NCI-H128 (cell line): ENCODE results near the gene MAGEA11.
"Not testable (repeated sequence)": the region's sequence is repeated elsewhere in the genome, so short reads cannot be mapped to it uniquely, and the experiment has no call there.

Experiments used
- DNase-seq: peaks from one replicate; lab custom pipeline; 2025; ENCODE audit not compliant: unreplicated experiment; lab: John Stamatoyannopoulos, UW

MAGEA11 gene

DNA sequence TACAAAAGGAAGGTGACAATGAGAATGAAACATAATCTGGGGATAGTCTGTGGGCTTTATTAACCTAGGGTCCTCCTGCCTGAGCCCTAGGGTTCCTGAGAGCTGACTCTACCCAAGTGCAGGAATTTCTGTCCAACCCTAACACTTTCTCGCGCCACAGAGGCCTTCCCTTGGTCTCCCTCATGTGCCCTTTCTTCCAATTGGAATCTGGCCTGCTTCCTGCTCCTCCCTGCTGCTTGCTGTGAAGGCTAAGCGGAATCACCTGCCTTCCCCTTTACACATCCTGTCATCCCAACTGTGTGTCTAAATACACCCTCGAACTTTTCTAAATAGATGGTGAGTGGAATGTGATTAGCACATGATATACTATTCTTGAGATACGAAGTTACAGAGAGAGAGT, 5.9 kb downstream of the MAGEA11 start:
- DNase-seq: no peak

DNA sequence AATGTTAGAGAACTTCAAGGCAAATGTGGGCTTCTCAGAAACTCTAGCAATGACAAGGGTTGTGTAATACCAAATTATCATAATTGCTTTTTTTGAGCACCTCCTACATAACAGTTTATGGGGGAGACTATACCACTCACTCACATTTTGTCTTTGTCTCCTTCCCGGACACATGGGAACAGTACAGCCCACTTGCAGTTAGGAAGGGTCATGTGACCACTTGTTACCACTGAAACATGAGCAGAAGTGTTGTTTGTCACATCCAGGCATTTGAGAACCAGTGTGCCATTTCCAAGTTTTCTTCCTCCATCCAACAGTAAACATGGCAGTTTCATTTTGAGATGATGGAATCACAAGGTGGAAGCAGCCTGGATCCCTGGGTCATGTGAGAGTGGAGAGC, 6.9 kb downstream of the MAGEA11 start:
- no peak for DNase-seq

DNA sequence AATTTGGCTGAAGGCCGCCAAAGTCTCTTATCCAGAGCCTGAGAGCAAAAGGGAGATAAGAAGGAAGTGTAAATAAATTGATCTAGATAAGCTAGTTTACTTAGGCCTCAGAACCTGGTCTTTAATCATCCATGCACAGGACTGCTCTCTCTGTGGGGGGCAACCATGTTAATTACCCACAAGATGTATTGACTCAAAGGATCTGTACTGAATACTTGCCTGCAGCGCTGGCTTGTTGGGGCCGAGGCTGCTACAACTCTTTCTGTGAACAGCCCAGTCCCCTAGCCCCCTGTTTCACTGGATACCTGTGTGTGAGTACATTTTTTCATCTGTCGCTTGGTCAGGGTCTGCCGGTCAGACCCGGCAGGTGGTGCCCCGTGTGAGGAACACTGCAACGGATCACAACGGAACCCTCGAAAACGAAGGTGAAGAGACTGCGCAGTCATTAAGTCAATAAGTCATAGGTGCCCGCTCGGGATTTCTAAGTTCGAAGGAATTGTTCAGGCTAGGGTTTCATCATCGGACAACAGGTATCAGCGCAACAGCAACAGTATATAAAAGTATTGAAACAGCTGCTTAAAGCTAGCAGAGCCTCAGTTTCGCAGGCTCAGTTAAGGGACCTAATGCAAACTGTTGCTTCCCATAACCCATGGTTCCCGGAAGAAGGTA, 8.3 kb downstream of the MAGEA11 start:
- DNase-seq: no peak

DNA sequence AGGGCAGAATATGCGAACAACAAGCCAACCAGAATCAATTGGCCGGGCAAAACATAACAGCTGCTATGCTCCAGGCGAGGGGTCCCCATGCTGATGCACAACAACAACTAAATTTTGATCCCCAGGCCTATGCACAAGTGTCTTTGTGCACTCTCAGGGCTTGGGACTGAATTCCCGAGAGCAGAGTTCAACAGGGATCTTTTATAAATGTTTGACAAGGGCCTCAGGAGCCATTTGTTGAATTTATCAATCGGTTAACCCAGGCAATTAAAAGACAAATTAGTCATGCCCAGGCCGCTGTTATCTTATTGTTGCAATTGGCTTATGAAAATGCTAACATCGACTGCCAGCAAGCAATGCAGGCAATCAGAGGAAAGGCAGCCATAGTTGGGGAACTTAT, 9.4 kb downstream of the MAGEA11 start:
- not testable (repeated sequence) for DNase-seq

DNA sequence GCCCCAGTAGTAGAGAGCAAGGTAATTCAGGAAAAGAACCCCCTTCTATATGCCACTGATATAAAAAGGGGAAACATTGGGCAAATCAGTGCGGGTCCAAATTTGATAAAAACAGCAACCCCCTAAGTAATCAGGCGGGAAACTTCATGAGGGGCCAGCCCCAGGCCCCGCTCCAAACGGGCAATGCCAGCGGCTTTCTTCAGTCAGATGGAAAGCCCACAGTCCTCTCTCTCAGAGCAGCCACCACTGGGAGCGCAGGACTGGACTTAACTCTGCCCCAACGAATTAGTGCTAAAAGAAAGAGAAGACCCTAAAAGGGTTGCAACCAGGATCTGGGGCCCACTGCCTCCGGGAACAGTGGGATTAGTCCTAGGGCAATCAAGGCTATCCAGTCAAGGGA, 9.9 kb downstream of the MAGEA11 start:
- DNase-seq: no peak

DNA sequence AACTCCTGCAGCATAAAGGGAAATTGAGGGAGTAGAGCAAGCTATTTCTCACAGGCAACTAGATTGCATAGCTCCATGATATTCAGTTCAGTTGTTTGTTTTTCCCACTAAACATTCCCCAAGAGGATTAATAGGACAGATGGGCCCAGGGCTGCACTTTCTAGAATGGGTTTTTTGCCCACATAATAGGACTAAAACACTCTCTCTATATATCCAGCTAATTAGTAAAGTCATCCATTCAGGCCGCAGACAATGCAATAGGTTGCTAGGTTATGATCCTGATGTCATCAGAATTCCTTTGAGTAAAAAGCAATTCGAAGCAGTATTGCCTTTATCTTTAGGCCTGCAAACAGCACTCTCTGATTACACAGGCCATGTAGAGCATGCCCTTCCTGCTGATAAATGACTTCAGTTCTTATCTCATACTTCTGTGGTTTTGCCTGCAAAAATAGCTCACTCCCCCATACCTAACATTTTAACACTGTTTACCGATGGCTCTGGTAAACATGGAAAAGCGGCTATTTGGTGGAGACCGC, 11.8 kb downstream of the MAGEA11 start:
- not testable (repeated sequence) for DNase-seq

DNA sequence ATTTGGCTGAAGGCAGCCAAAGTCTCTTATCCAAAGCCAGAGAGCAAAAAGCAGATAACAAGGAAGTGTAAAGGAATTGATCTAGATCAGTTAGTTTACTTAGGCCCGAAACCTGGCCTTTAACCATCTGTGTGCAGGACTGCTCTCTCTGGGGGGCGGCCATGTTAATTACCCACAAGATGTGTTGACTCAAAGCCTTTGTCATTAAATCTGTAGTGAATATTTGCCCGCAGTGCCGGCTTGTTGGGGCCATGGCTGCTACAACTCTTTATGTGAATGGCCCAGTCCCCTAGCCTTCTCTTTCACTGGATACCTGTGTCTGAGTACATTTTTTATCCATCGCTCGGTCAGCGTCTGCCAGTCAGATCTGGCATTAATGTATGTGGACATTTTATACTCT, 15.4 kb downstream of the MAGEA11 start:
- DNase-seq: not testable (repeated sequence)

DNA sequence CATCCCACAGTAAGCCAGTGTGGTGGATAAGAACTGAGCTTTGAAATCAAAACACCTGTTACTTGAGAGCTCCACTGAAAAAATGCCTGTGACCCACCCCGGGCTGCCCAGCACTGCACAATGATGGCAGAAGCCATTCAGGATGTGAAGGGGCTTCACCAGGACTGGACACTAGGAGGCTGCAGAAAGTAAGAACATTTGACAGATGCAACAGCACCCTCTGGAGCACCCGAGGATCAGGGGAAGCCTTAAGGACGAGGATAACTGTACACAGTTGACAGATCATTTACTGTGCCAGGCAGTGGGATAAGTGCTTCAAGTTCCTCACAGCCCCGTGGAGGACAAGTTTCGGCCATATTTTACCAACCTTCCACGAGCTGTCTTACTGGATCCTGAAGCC, 30.4 kb downstream of the MAGEA11 start:
- not testable (repeated sequence) for DNase-seq

DNA sequence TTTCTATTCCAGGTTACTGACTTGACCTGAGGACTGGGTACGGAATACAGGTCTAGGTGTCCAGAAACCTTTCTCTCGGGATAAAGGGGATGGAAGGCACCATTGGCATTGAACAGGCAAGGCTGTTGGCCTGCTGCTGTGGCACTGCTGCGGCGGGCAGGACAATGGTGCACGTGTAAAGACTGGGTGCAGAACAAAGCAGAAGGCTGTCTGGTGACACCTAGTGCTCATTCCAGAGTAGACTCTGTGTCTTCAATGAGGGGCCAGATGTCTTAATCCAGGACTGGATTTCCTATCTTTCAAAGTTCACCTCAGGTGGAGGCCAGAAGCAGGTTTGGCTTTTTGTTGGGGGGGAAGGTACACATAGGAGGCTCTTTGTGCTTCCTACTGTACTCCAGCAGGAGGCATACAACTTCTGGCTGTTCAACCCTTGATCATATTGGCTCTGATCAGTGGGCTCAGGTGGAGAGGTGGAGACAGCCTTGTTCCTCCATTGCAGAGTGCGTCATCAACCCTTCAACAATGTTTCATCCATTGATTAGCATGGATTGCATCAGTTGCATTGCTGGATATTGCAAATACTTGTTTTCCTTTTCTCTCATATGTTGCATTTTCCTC, 34.6 kb downstream of the MAGEA11 start:
- DNase-seq: not testable (repeated sequence)

DNA sequence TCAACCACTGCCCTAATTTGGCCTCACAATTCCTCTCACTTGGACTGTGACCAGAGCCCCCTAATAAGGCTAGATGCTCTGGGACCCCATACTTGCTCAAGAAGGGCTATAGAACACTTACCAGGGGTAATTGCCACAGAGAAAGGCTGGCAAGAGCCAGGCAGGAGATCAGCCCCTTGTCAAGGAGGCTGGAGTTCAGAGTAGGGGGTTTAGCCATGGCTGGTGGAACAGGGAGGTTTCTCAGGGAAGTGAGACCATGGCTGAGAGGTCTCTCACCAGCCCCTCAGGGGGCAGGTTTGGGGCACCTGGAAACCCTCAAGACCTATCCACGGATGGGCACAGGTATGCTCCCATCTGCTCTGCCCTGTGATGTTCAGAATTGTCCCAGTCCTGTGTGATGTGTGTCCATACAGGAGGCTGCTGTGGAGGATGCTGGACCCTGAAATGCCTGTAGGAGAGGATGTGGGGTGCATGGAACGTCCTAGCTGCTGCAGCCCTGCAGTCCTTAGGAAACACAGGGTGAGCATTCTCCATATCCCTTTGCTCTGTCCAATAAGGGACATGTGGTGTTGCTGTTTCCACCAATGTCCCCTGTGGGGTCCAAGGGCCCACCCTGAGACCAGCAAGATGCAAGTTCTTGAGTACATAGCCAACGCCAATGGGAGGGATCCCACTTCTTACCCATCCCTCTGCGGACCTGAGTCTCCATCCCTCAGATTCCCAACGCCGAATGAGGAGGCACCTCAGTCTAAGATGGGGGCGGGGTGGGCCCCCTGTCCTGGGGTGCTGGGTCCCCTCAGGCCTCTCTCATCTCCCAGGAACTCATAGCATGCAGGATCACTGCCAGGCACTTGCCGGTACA, 45.6 kb downstream of the MAGEA11 start:
- DNase-seq: no peak

DNA sequence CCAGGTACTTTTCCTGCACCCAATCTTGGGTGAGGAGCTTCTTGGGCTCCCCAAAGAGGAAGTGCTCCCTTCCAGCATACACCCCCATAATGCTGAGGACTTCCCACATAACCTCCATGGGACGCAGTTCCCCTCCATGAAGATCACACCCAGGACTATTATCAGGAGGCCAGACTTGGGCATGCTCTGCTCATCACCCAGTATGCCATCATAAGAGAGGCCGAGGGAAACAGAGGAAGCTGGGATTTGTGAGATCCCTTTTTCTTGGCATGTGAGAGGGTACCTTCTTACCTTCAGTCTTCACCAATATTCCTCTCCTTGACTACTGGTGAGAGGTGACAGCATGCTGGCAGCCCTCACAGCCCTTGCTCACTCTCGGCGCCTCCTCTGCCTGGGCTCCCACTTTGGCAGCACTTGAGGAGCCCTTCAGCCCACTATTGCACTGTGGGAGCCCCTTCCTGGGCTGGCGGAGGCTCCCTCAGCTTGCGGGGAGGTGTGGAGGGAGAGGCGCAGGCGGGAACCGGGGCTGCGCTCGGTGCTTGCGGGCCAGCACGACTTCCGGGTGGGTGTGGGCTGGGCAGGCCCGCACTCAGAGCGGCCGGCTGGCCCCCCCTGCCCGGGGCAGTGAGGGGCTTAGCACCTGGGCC, 46.3 kb downstream of the MAGEA11 start:
- DNase-seq: no peak

DNA sequence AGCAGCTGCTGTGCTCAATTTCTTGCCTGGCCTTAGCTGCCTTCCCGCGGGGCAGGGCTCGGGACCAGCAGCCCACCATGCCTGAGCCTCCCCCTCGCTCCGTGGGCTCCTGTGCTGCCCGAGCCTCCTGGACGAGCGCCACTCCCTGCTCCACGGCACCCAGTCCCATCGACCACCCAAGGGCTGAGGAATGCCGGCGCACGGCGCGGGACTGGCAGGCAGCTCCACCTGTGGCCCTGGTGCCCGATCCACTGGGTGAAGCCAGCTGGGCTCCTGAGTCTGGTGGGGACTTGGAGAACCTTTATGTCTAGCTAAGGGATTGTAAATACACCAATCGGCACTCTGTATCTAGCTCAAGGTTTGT, 46.8 kb downstream of the MAGEA11 start:
- not testable (repeated sequence) for DNase-seq

DNA sequence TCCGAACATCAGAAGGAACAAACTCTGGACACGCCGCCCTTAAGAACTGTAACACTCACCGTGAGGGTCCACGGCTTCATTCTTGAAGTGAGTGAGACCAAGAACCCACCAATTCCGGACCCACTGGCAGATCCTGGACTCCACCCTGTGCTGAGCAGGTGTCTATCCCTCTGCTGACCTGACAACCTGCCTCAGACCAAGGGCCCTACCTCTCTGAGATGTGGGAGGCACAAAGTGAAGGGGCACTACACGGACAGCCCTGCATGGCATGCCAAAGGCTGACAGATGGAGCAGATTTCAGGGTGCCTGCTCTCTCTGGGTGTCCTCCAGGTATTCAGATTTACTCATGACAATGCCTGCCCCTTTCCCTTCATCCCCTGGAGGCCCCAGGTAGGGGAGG, 48.0 kb downstream of the MAGEA11 start:
- DNase-seq: no peak

DNA sequence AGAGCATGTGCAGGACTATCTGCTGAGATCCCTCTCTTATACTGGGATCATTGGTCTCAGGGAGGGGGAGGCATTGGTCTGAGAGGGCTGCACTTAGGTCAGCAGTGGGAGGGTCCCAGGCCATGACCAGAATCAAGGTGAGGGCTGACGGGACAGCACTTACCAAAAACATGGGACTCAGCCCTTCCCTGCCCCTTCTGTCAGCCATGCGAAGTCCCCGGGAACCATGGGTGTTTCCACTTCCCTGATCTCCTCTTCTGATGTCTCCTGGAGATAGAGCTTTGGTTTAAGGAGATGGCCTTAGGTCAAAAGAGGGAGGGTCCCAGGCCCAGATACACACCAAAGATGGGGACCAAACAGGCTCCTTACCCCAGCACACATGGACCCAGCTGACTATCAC, 49.1 kb downstream of the MAGEA11 start:
- DNase-seq: no peak

DNA sequence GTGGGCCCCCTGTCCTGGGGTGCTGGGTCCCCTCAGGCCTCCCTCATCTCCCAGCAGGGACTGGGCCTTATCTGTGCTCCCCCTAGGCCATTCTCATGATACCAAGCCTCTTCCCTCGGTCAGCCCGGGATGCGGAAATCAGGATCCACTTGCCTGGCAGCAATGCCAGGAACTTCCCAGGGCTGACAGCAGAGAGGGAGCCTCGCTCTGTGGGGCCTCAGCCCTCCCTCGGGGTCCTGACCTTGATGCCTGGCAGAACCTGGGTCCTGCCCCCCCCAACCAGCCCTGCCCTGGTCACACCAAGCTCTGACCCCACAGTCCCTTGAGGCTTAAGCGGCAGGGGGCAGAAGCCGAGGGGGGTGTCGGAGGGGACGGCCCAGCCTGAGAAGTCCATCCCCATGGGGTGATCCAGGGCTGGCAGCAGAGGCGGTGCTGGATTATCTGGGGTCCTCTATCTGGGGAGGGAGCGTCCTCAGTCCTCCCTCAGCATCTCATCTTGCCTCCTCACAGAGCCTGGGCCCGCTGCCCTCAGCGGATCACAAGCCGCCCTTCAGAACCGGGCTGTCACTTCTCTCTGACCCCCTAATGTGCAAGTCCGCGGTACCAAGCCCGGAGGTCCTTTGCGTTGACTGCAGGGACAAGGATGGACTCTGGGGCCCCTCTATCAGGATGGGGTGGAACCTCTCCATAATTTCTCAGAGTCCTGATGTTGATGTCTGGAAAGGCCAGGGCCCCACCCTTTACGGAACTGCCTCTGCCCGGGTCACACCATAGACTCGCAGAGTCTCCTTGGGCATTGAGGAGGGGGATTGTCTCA, 50.2 kb downstream of the MAGEA11 start:
- DNase-seq: not testable (repeated sequence)

DNA sequence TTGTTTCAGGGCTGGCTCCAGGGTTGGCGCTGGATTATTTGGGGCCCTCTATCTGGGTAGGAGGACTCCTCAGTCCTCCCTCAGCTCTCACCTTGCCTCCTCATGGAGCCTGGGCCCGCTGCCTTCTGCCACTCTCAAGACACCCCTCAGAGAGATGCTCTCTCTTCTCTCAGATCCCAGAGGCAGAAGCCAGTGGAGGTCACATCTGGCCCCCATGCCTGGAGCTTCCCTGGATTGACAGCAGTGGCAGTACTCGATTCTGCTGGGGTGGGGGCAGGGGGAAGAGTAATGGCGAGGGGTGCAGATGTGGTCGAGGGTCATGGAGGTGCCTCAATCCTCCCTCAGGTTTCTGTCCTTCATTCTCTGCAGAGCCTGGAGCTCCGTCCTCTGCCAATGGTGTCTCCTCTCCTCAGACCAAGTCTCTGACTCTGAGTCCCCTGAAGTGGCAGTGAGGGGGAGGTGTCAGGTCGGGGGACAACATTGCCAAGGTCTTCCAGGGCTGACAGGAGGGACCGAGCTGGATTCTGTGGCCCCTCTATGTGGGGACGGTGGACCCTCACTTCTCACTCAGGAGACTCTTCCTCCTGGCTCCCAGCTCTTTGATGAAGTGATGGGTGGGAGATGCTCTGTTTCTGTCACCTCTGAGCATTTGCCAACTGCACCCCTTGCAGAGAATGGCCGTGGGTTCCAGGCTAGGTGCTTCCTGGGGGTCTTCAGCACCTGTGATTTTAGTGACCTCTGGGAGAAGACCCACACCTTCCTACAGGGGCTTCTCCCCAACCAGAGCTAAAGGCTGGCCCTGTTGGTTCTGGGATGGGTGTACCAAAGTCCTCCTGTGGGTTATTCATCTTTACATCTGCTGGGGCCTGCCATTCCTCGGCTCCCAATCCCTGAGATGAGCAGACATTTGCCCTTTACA, 51.1 kb downstream of the MAGEA11 start:
- no peak for DNase-seq
